Measurements from ENCODE around the gene DOLK. TPM values are rescaled to one million over a fixed set of nuclear protein-coding genes. Genes with fewer than 3 reads are reported as not detected.

Gene DOLK
- total RNA-seq, 3 donors from 2014 or later: 11.1 to 16.2 (median 14.3) TPM

DNA sequence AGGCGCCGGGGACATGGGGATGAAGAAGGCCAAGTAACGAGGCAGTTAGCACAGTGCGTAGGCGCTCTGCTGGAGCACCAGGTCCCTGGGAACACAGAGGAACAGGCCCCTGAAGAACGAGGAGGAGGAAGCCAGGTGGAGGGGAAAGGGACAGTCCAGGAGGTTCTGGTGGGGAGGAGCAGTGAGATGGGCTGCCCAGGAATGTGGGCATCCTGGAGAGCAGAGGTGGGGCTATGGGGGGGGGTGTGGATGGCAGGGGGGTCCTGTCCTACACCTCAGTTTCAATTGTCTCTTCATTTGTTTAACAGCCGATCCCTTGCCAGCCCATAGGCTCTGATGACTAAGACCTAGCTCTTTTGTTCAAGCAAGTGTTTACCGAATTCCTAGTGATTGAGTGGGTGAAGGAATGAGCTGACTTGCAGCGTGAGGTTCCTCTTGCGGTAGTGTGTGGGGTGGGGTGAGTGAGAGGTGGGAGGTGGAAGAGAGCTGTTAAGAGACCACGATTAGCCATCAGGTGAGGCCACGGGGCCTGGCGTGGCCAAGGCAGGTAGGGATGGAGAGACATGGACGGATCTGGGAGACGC lies 35.0 kb downstream of the DOLK start:
- no peaks in the 10 kb centered on the region for H3K27me3 ChIP-seq
- TF ChIP-seq POLR2AphosphoS5 (IDR thresholded peaks at IDR 0.05): peak in 1 of 3 donors; percentile 16
- TF ChIP-seq, protein P1, sequence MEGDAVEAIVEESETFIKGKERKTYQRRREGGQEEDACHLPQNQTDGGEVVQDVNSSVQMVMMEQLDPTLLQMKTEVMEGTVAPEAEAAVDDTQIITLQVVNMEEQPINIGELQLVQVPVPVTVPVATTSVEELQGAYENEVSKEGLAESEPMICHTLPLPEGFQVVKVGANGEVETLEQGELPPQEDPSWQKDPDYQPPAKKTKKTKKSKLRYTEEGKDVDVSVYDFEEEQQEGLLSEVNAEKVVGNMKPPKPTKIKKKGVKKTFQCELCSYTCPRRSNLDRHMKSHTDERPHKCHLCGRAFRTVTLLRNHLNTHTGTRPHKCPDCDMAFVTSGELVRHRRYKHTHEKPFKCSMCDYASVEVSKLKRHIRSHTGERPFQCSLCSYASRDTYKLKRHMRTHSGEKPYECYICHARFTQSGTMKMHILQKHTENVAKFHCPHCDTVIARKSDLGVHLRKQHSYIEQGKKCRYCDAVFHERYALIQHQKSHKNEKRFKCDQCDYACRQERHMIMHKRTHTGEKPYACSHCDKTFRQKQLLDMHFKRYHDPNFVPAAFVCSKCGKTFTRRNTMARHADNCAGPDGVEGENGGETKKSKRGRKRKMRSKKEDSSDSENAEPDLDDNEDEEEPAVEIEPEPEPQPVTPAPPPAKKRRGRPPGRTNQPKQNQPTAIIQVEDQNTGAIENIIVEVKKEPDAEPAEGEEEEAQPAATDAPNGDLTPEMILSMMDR (IDR thresholded peaks at IDR 0.05): no peak
- H3K4me3 ChIP-seq: peak overlapping the region in 2 of 3 donors; percentile 10 to 27
- H3K27ac ChIP-seq: peak overlapping the region; percentile 92 to 94
- intact Hi-C loops (cut with DNase I; ENCODE audit: low total_unique reads): no loop called here
- peaks cover 35 to 39% of the 10 kb centered on the region in 2 donors for H3K4me1 ChIP-seq
- H3K9me3 ChIP-seq: no peaks in the 10 kb centered on the region
- H3K36me3 ChIP-seq: peaks cover 7% of the 10 kb centered on the region
- DNase-seq (ENCODE audit: low spot score in 2 of 2): peak in 1 of 2 donors; percentile 73

DNA sequence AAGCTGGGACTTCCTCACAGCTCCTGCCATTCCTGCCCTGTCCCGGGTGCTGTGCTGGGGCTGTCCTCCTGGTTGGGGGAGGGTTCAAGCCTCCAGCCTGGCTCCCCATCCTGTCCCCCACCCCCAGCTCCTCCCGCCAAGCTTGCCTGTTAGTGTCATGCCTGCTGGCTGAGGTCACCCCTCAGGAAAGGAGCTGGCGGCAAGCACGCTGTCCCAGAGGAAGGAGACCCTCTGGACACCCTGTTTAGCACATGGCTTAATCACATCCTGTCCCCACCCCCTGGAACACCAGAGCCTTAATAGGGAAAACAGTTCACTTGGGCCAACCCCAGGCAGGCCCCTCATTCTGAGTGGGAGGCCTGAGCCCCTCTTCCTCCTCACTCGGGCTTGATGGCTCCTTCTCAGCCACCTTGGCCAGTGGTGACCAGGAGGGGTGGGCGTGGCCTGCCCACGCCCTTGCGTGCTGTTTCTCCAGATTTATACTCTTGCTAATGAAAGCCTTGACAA lies 35.8 kb downstream of the DOLK start:
- intact Hi-C loops (cut with DNase I; ENCODE audit: low total_unique reads): no loop called here

DNA sequence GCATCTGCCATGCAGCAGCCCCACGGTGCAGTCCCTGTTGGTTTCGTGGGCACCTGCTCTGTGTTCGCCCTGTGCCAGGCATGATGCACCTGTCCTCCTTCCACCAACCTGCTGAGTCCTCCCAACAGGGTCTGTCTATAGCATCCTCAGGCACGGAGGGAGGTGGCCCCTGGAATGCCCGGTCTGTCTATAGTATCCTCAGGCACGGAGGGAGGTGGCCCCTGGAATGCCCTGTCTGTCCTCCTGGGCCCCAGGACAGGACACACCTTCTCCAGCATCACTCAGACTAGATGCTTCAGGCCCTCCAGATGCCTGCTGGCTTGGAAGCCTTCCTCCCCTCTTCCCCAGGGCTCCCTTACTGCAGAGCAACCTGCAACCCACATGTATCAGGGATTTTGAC lies 36.5 kb downstream of the DOLK start:
- Histone ChIP-seq H3K9me3 (no peaks in the 10 kb centered on the region), H3K4me1 (peaks cover 26 to 29% of the 10 kb centered on the region in 2 donors), H3K27ac (peak overlapping the region; percentile 92 to 94), H3K36me3 (peaks cover 7% of the 10 kb centered on the region), H3K27me3 (no peaks in the 10 kb centered on the region), H3K4me3 (peak overlapping the region in 1 of 3 donors; percentile 40)
- intact Hi-C loops (cut with DNase I; ENCODE audit: low total_unique reads): no loop called here
- TF ChIP-seq POLR2A (IDR thresholded peaks at IDR 0.05): no peak
- TF ChIP-seq POLR2AphosphoS5 (IDR thresholded peaks at IDR 0.05): no peak
- TF ChIP-seq, protein P1 (IDR thresholded peaks at IDR 0.05): no peak
- no peak for DNase-seq (ENCODE audit: low spot score in 2 of 2)

More for the DNA sequence above, 35.8 kb downstream of the DOLK start:
- no peaks in the 10 kb centered on the region for H3K27me3 ChIP-seq
- H3K4me1 ChIP-seq: peaks cover 33 to 36% of the 10 kb centered on the region in 2 donors
- DNase-seq (ENCODE audit: low spot score in 2 of 2): peak in 1 of 2 donors; percentile 48
- no peaks in the 10 kb centered on the region for H3K9me3 ChIP-seq
- peak overlapping the region; percentile 92 to 94 for H3K27ac ChIP-seq
- H3K36me3 ChIP-seq: peaks cover 7% of the 10 kb centered on the region
- peak overlapping the region in 1 of 3 donors; percentile 40 for H3K4me3 ChIP-seq
- TF ChIP-seq POLR2AphosphoS5 (IDR thresholded peaks at IDR 0.05): no peak
- TF ChIP-seq, protein P1 (IDR thresholded peaks at IDR 0.05): no peak
- no peak for TF ChIP-seq POLR2A (IDR thresholded peaks at IDR 0.05)

- Histone ChIP-seq H3K36me3 (peaks cover 7% of the 10 kb centered on the region), H3K4me3 (no peak overlapping the region), H3K27ac (peak overlapping the region; percentile 92 to 94), H3K27me3 (no peaks in the 10 kb centered on the region), H3K9me3 (no peaks in the 10 kb centered on the region), H3K4me1 (peaks cover 22 to 24% of the 10 kb centered on the region in 2 donors)
- DNase-seq (ENCODE audit: low spot score in 2 of 2): no peak
- no peak for TF ChIP-seq POLR2AphosphoS5 (IDR thresholded peaks at IDR 0.05)
- TF ChIP-seq, protein P1 (IDR thresholded peaks at IDR 0.05): no peak
- no peak for TF ChIP-seq POLR2A (IDR thresholded peaks at IDR 0.05)
- intact Hi-C loops (cut with DNase I; ENCODE audit: low total_unique reads): loop anchor here (5.0 kb wide), 1 partner anchor 373 kb away; no protein-coding TSS in a partner anchor
Observed at GRCh38 chr9:128909859-128910258, 37.5 kb downstream of the DOLK start.

- Histone ChIP-seq H3K9me3 (no peaks in the 10 kb centered on the region), H3K27ac (no peak overlapping the region), H3K27me3 (no peaks in the 10 kb centered on the region), H3K36me3 (peaks cover 7% of the 10 kb centered on the region), H3K4me1 (peaks cover 16 to 24% of the 10 kb centered on the region in 2 donors), H3K4me3 (no peak overlapping the region)
- intact Hi-C loops (cut with DNase I; ENCODE audit: low total_unique reads): loop anchor here (5.0 kb wide), 1 partner anchor 371 kb away; no protein-coding TSS in a partner anchor
- TF ChIP-seq POLR2A (IDR thresholded peaks at IDR 0.05) (no peak), POLR2AphosphoS5 (IDR thresholded peaks at IDR 0.05) (no peak)
- TF ChIP-seq, protein P1 (IDR thresholded peaks at IDR 0.05): no peak
- no peak for DNase-seq (ENCODE audit: low spot score in 2 of 2)
Observed at GRCh38 chr9:128908372-128908771, 39.0 kb downstream of the DOLK start.
